OCI-LY7 (cell line): ENCODE results near the gene SPINK4. TPM values are rescaled to one million over a fixed set of nuclear protein-coding genes. Genes with fewer than 3 reads are reported as not detected.
A peak's percentile ranks its signal among the peaks of the same experiment; 100 is the strongest.

Experiments used
- BruUV-seq: library from RNA; stranded (reverse); fragments of 400-500 nt; replicated peaks from 2 replicates; lab custom pipeline; 2021; lab: Mats Ljungman, UMichigan
- CTCF ChIA-PET: fragments of 300-600 bp; sonication (Branson Sonifier 250); formaldehyde crosslinking; loops from one replicate; lab custom pipeline; 2022; ENCODE audit warnings: antibody characterized with exemption; ENCODE audit not compliant: unreplicated experiment; lab: Charles Lee
- POLR2A ChIA-PET: fragments of 300-600 bp; sonication (Branson Sonifier 250); formaldehyde crosslinking; loops from one replicate; lab custom pipeline; 2022; ENCODE audit warnings: antibody characterized with exemption; lab: Charles Lee
- DNase-seq: peaks from one replicate; pipeline ENCODE4 v3.0.0-alpha.2; 2015; ENCODE audit warnings: low spot score
- H2AFZ ChIP-seq: fragments of 200-600 bp; sonication (generic), shearing (Covaris generic); 2 replicates; pipeline ENCODE4 v1.6.1; 2014; ENCODE audit warnings: mild to moderate bottlenecking, antibody characterized with exemption, low read length, moderate library complexity
- H3K27ac ChIP-seq: fragments of 200-600 bp; sonication (generic); 2 replicates; pipeline ENCODE4 v1.5.1; 2014; ENCODE audit warnings: mixed run types, low read depth, mild to moderate bottlenecking, moderate library complexity, low read length, inconsistent platforms; ENCODE audit not compliant: poor library complexity, severe bottlenecking
- H3K36me3 ChIP-seq: fragments of 200-600 bp; sonication (generic); 2 replicates; pipeline ENCODE4 v1.6.1; 2014; ENCODE audit warnings: mild to moderate bottlenecking, antibody characterized with exemption, low read length, moderate library complexity, mixed read lengths; ENCODE audit not compliant: insufficient read depth
- H3K4me1 ChIP-seq: fragments of 200-600 bp; sonication (generic); 2 replicates; pipeline ENCODE4 v1.5.1; 2014; ENCODE audit warnings: mild to moderate bottlenecking, low read length; ENCODE audit not compliant: insufficient read depth, poor library complexity, severe bottlenecking
- H3K4me2 ChIP-seq: fragments of 200-600 bp; sonication (generic); 2 replicates; pipeline ENCODE4 v1.6.1; 2014; ENCODE audit warnings: mild to moderate bottlenecking, low read length
- H3K4me3 ChIP-seq: fragments of 200-600 bp; sonication (generic); 2 replicates; pipeline ENCODE4 v1.5.1; 2014; ENCODE audit warnings: mild to moderate bottlenecking, low read depth, low read length; ENCODE audit not compliant: poor library complexity, severe bottlenecking
- H3K79me2 ChIP-seq: fragments of 200-600 bp; sonication (generic); 2 replicates; pipeline ENCODE4 v1.6.1; 2016; ENCODE audit warnings: low read depth, mild to moderate bottlenecking, low read length, moderate library complexity, mixed read lengths; ENCODE audit not compliant: insufficient read depth
- H3K9me2 ChIP-seq: fragments of 200-600 bp; sonication (generic); 2 replicates; pipeline ENCODE4 v1.6.1; 2016; ENCODE audit warnings: mild to moderate bottlenecking, low read length, mixed read lengths; ENCODE audit not compliant: insufficient read depth
- H3K9me3 ChIP-seq: fragments of 200-600 bp; sonication (generic); 2 replicates; pipeline ENCODE4 v1.6.1; 2014; ENCODE audit warnings: mild to moderate bottlenecking, mixed run types, low read length, mixed read lengths
- H4K20me1 ChIP-seq: fragments of 200-600 bp; sonication (generic); 2 replicates; pipeline ENCODE4 v1.6.1; 2014; ENCODE audit warnings: mild to moderate bottlenecking, antibody characterized with exemption, low read length, moderate library complexity, mixed read lengths; ENCODE audit not compliant: insufficient read depth
- CTCF ChIP-seq: fragments of 200-600 bp; sonication (generic); conservative IDR thresholded peaks from 2 replicates; pipeline ENCODE4 v1.5.1; 2014; ENCODE audit warnings: mild to moderate bottlenecking, antibody characterized with exemption, low read length, moderate library complexity, mixed read lengths
- EZH2phosphoT487 ChIP-seq: fragments of 200-600 bp; sonication (generic); IDR thresholded peaks from 2 replicates; pipeline ENCODE4 v1.6.1; 2018; ENCODE audit warnings: low read depth, borderline replicate concordance, mild to moderate bottlenecking, mixed run types, antibody characterized with exemption, low read length, moderate library complexity, mixed read lengths
- intact Hi-C: fragments of 100-400 bp; cut with micrococcal nuclease; formaldehyde crosslinking; loops from one replicate; pipeline ENCODE4 v1.10.0; 2022; ENCODE audit not compliant: unreplicated experiment
- total RNA-seq, 2 experiments: library from RNA; depleted of rRNA in 1 of 2; stranded (reverse); fragments of >200 nt in 1 of 2; shearing (Covaris generic) in 1 of 2; gene quantifications; 2 replicates each; pipeline ENCODE4 v1.2.3, GENCODE V29; 2014 to 2022

SPINK4 gene
- total RNA-seq, 2 experiments from 2014 or later = not detected

GRCh38 chr9:33297432-33297831, 57.5 kb downstream of the SPINK4 start:
- Histone ChIP-seq H3K4me2 (peak overlapping the region; percentile 65), H2AFZ (no peak overlapping the region), H3K4me1 (peaks cover 72% of the 10 kb centered on the region), H4K20me1 (peaks cover 8% of the 10 kb centered on the region; the same call in 1 of the 2 replicates), H3K9me2 (no peaks in the 10 kb centered on the region), H3K4me3 (peak overlapping the region; percentile 62), H3K9me3 (no peaks in the 10 kb centered on the region), H3K79me2 (peaks cover 89% of the 10 kb centered on the region), H3K27ac (peak overlapping the region; percentile 95), H3K36me3 (peaks cover 96% of the 10 kb centered on the region)
- POLR2A ChIA-PET = interaction anchor here (0.6 to 1.8 kb wide), 8 partner anchors 8 to 272 kb away, joined by 3 to 7 read pairs (median 4); partner anchors contain the start of genes AQP3, B4GALT1, DNAJA1 and NOL6
- BruUV-seq = no TSS peak
- TF ChIP-seq CTCF = no peak
- TF ChIP-seq EZH2phosphoT487 = no peak
- CTCF ChIA-PET = interaction anchor here (0.6 to 1.1 kb wide), 2 partner anchors 150 to 156 kb away, joined by 3 read pairs; partner anchors contain the start of gene AQP3
- intact Hi-C loops = loop anchor here (1.0 to 10.0 kb wide), 4 partner anchors 33 to 747 kb away; partner anchors contain the start of genes BAG1 and UBAP2
- peak; percentile 94 for DNase-seq

Other genes starting within 250 kb of the SPINK4 start
- 51.0 TPM in 2 replicates for gene APTX, start 238.5 kb upstream of the SPINK4 start, total RNA-seq (2014; rRNA removed; shearing (Covaris generic))
- 48.3 and 52.2 TPM in 2 replicates for gene APTX, start 238.5 kb upstream of the SPINK4 start, total RNA-seq (2022)
- 110 and 136 TPM in 2 replicates for gene DNAJA1, start 214.9 kb upstream of the SPINK4 start, total RNA-seq (2014; rRNA removed; shearing (Covaris generic))
- 65.3 and 109 TPM in 2 replicates for gene DNAJA1, start 214.9 kb upstream of the SPINK4 start, total RNA-seq (2022)
- gene SMU1, start 163.5 kb upstream of the SPINK4 start, total RNA-seq (2014; rRNA removed; shearing (Covaris generic)) = 20.0 and 22.0 TPM in 2 replicates
- gene SMU1, start 163.5 kb upstream of the SPINK4 start, total RNA-seq (2022) = 26.7 and 27.9 TPM in 2 replicates
- gene B4GALT1, start 72.8 kb upstream of the SPINK4 start, total RNA-seq (2014; rRNA removed; shearing (Covaris generic)) = 8.1 and 12.8 TPM in 2 replicates
- 38.7 and 43.7 TPM in 2 replicates for gene B4GALT1, start 72.8 kb upstream of the SPINK4 start, total RNA-seq (2022)
- gene BAG1, start 24.5 kb downstream of the SPINK4 start, total RNA-seq (2014; rRNA removed; shearing (Covaris generic)) = 48.1 and 68.3 TPM in 2 replicates
- 69.6 and 86.0 TPM in 2 replicates for gene BAG1, start 24.5 kb downstream of the SPINK4 start, total RNA-seq (2022)
- 31.2 and 39.7 TPM in 2 replicates for gene CHMP5, start 24.9 kb downstream of the SPINK4 start, total RNA-seq (2014; rRNA removed; shearing (Covaris generic))
- 50.1 and 51.5 TPM in 2 replicates for gene CHMP5, start 24.9 kb downstream of the SPINK4 start, total RNA-seq (2022)
- 32.3 and 35.8 TPM in 2 replicates for gene NFX1, start 50.3 kb downstream of the SPINK4 start, total RNA-seq (2014; rRNA removed; shearing (Covaris generic))
- 53.9 and 58.3 TPM in 2 replicates for gene NFX1, start 50.3 kb downstream of the SPINK4 start, total RNA-seq (2022)
- gene AQP7, start 162.4 kb downstream of the SPINK4 start, total RNA-seq (2014; rRNA removed; shearing (Covaris generic)) = not detected in 2 replicates
- 1.4 and 2.2 TPM in 2 replicates for gene AQP7, start 162.4 kb downstream of the SPINK4 start, total RNA-seq (2022)
- 16.0 TPM in 2 replicates for gene AQP3, start 207.4 kb downstream of the SPINK4 start, total RNA-seq (2014; rRNA removed; shearing (Covaris generic))
- 28.5 and 30.6 TPM in 2 replicates for gene AQP3, start 207.4 kb downstream of the SPINK4 start, total RNA-seq (2022)
- 26.4 and 28.8 TPM in 2 replicates for gene NOL6, start 233.8 kb downstream of the SPINK4 start, total RNA-seq (2014; rRNA removed; shearing (Covaris generic))
- 23.8 and 30.9 TPM in 2 replicates for gene NOL6, start 233.8 kb downstream of the SPINK4 start, total RNA-seq (2022)